Stimulated activated CD8-positive, alpha-beta memory T cell treated with anti-CD3 and anti-CD28 coated beads, Interleukin-4, amount 100 ng/mL, for 48 hours (primary cell): Measurements from ENCODE around the gene TADA2B.
"Not testable (repeated sequence)": the region's sequence is repeated elsewhere in the genome, so short reads cannot be mapped to it uniquely, and the experiment has no call there.

Experiments
- DNase-seq: peaks from one replicate; pipeline ENCODE4 v3.0.0-alpha.2; 2020

TADA2B gene

DNA sequence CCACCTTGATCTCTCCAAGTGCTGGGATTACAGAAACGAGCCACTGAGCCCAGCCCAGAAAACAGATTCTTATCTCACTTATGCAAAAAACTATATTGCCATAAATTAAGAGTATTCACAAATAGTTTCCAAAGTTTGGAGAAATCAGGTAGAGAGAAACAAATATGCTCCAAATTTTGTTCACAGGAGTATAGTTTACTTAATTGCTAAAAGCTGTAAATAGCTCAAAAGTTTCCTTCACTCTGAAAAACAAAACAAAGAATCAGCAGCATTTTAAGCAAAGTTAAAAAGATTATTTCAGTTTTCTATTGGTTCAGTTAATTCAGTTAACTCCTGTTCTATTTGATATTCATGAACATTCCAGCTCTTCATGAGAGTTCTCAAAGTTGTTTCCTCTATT, 43.2 kb downstream of the TADA2B start:
- no peak for DNase-seq

DNA sequence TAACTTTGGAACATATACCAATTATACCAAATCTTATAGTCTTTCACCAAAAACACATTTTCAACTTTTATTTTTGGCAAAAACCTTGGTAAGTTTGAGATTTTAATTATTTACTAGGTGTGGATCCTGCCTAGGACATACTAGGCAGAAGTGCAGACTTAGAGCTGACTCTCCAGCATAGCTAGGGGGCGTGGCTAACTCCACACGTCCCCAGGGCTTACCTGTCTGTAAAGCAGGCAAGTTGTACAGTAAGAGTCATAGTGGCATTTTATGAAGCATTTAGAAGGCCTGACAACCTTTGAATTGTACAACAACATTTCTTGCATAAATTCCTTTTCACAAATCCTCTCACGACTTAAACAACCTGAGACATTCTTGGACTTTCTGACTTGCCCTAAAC, 43.9 kb downstream of the TADA2B start:
- no peak for DNase-seq

DNA sequence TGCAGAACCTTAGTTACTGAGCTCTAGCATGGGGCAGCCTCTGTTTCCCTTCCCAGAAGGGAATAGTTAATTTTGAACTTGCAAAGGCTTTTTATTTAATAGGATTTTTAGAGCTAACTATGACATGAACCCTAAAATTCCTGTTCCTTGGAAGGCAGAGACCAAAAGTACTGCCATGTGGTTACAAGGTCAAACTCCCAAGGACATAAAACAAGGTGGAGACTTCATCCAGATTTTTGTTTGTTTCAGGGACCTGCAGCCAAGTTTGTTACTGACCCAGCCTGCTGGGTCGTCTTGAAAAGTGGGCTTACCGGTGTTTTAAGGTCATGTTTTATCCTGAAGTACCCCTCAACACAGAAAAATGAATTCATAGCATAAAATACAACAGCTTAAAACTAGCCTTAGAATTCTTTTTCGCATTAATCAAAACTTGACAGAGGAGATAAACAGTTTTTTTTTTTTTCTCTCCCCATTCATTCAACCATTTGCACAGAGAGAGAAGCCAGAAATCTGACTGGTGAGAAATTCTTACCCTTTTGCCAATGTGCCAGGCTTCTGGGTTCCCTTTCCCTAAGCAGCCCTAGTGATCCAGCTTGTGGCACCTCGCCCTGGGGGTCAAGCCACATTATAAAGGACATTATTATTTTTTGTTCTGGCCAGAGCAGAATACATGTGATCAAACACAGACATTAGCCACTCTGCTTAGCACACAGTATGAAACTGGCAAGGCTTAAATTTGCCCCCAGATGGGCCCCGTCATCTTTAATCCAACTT, 46.2 kb downstream of the TADA2B start:
- no peak for DNase-seq

DNA sequence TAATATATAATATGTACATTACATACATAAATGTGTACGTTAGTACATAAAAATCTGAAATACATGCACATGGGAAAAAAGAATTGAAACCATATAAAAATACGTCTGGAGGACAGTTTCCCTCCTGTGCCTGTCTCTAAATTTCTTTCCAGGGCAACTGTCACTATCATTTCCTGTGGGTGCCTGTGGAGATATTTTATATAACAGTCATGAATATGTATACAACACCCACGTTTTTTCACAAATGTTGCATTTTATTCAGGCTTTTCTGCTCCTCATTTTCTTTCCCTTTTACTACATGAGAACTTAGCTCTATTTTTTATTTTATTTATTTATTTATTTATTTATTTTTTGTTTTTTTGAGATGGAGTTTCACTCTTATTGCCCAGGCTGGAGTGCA, 48.9 kb downstream of the TADA2B start:
- no peak for DNase-seq

DNA sequence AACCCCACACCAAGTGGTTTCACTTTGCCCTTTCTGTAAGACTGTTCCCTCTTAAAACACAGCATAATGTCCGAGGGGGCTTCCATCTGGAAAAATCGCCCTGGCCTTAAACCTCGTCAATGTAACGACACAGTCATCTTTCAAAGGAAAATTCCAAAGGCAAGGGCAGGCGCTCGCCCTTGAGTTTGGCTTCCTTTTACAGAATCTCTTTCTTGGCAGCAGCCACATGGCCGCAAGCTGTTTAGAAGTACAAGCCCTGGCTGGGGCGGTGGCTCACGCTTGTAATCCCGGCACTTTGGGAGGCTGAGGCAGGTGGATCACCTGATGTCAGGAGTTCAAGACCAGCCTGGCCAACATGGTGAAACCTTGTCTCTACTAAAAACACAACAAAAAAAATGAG, 51.7 kb downstream of the TADA2B start:
- DNase-seq, result no peak

DNA sequence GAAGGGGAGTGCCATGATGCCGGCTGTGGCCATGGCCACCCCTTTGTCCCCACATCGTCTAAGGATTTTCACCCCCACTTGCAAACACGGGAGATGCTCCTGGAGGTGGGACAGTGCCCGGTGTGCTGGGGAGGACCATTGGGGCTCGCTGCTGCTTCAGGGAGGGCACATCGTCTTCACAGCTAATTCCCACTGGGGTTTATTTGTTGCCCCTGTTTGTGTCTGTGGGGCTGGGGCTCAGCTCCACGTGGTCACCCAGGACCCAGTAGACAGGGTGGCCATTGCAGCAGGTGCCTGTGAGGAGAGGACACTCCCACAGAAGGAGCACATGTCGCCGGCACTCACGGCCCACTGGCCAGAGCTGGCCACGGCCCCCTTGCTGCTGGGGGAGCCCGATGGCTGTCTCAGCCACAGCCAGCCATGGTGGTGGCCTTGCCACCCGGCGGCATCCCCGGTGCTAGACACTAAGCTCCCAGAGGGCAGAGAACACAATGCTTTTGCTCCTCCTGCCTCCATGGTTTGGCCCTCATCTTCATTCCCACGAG, 52.5 kb downstream of the TADA2B start:
- DNase-seq, result no peak

DNA sequence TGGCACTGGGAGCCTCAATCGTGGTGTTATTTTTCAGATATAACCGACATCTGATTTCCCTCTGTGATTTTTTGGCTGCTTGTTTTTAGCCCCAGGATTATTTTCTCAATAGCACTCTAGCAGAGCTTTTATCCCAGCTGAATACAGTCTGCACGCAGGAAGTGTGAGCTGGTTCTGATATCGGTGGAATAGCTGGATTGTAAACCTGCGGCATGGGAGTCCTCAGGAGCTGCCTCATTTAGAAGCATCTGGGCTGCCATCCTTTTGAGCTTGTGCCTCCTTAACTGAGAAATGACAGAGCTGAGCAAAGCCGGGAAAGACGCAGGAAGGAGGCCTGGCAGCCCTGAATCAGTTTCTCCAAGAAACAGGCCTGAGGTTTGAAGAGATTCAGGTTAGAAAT, 53.1 kb downstream of the TADA2B start:
- no peak for DNase-seq

DNA sequence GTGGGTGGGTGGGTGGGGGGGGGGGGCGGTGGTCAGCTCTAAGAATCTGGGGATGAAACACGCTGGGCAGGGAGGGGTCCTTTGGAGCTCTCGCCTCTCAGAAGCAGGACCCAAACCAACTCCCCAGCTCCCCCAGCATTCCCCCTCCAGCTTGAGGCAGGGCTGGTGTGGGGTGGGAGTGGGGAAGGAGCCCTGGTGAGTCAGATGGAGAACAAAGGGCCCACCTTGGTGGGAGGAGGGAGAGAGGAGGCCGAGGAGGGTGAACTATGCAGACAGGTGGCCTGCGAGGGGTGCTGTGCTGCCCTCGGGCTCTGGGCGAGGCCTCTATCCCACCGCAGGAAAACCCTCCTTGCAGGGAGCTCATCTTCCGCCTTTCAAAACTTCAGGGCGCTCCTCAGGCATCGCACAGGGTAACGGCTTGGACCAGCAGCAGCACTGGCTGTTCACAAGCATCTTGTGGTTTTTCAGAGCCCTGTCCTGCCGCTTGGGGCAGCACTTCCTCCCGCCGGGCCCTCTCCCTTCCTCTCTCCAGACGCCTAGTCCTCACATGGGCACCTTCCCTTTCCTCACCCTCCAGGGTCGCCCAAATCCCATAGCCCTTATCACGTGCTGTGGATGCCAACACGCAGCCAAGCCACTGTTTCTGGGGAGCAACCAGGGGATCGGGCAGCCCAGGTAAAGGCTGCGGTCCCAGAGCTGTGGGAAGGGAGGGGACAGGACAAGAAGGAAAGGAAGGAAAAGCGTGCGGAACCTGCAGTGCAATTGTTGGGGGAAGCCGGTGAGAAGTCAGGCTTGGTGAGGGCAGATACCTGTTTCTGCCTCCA, 58.7 kb downstream of the TADA2B start:
- DNase-seq, result peak; percentile 73

DNA sequence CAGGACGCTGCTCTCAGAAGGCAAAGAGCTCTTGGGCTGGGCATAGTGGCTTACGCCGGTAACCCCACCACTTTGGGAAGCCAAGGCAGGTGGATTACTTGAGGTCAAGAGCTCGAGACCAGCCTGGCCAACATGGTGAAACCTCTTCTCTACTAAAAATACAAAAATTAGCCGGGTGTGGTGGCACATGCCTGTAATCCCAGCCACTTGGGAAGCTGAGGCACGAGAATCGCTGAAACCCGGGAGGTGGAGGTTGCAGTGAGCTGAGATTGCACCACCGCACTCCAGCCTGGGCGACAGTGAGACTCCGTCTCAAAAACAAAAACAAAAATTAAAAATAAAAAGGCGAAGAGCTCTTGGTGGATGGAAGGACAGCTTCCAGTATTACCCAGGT, 59.3 kb downstream of the TADA2B start:
- not testable (repeated sequence) for DNase-seq

DNA sequence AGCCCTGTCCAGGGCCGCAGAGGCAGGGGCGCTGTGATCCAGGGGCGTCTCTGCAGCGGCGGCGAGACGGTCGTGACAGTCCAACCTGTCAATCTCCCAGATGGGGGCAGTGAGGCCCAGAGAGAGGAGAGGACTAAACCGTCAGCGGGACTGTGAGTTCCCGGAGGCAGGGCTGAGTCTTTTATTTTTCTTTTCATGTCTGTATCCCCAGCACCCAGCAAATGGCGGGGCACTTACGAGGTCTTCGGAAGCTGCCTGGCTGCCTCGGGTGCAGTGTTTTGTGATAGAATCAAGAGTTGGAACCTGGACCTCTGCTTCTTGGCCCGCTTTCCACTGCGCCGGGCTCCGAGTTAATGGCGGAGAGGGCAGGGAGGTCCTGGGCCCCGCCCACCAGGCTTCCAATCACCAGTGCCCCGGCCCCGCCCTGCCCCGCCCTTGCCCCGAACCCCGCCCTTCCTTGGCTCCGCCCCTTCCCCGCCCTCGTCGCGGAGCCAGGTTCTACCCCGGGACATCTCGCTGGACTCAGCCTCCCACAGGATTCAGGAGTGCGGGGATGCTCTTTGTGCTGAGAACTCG, 59.9 kb downstream of the TADA2B start:
- DNase-seq, result peak; percentile 91

DNA sequence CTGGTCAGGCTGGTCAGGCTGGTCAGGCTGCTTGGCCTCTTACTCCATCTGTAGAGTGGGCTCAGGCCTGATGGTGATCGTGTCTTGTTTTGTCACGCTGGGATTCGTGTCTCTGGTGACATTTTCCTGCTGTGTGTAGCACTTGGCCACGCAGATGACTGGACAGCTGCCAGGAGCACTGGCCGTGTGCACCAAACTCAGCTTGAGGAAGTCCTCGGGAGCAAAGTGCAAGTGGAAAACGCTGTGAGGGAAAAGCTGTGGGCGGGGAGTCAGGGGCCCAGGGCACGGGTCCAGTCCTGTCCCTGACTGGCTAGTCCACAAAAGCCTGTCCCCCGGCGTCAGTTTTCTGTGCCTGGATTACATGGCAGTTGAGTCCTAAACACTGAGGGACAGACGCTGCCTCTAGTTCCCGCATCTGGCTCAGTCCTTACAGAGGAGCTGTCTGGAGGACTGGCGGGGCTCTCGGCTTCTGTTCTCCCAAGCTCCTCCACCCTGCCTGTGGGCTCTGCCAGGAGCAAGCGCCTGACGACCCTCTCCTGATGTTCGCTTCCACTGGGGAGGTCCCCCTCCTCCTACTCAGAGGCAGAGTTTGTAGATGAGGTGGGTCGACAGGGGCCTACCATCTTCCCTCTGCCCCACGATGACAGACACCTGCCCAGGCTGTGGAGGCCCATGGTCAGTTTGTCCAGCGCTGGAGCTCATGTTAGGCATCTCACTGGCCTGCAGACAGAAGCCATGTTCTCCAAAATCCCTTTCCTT, 60.6 kb downstream of the TADA2B start:
- peak; percentile 28 for DNase-seq

DNA sequence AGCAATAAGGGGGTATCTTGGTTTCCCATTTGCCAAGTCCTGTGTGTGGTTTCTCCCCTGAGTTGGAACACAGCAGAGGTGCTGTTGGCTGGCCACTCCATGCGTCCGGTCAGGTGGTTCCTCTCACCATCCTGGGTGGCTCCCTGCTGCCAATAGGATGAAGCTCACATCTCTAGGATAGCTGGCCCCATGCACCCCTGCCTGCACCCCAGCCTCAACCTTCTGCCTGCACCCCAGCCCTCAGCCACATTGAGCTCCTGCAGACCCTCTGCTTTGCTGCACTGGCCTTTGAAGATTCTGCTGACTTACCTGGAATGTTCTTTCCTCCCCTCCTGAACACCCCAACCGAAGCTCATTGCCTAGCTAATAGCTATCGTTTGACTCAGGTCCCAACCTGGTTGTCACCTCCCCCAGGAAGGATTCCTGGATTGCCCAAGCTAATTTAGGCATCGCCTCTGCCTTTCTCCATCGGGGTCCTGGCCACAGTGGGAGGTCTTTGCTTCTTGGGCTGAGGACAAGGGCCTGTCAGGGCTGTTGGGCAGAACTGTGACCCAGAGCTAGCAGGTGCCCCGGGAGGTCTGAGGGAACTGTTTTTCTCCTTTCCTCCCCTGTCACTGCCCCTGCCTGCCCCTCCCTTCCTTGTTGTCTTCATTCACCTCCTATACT, 61.3 kb downstream of the TADA2B start:
- no peak for DNase-seq

DNA sequence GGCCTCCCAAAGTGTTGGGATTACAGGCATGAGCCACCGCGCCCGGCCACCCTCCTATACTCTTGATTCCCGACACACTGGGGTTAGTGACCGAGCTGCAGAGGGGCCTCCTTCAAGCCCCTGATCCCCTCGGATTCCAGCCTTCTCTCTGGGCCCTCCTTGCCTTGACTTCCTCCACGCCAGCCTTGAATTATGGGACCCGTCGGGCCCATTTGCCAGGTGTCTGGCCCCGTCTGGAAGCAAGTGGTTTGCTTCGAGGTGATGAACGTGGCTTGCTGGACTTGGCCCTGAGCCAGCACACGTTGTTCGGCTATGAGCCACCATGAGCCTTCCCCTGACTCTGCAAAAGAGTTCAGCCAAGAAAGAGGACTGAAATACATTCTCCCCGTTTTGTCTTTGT, 62.1 kb downstream of the TADA2B start:
- no peak for DNase-seq

DNA sequence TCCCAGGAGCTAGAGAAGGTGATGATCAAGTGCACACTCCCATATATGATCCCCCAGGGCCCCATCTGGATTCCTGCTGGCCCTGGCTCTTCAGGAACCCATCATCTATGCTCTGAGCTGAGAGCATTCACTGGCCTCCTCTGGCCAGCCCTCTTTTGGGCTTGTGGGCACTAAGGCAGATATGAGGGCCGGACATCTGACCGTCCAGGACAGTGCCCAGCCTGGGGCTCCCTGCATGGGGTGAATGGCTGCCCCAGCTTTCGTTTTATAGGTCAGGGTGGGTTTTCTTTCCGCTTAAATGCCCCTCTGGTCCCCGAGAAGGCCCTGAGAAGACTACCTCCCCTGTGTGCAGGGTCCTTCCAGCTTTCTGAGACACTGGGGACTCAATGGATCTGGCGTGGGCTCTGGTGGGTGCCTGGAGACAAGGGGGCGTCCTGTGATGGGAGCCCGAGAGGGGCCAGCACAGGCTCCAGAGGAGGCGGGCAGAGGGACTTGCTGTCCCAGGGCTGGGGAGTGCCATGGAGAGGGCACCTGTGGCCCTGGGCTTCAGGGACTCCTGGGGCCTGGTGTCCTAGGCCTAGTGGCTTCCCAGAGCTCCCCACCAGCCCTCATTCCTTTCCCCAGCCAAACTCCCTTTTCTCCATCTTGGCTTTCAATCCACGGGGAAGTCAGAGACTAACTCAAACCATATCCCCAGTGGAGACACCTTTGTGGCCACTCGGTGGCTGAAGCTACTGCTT, 64.2 kb downstream of the TADA2B start:
- DNase-seq, result no peak
